ENCODE measurements around the gene S100G.

The S100G gene

GRCh38 chrX:16633754-16634153 lies 16.2 kb upstream of the S100G start:
- no peak for TF ChIP-seq CTCF (IDR thresholded peaks at IDR 0.05; ENCODE audit: low read depth, low read length, missing control alignments)
- no peak overlapping the region for H3K4me3 ChIP-seq (replicated peaks; ENCODE audit: low read depth, low read length)
- no peak for DNase-seq (ENCODE audit: extremely low read depth, low read depth)

GRCh38 chrX:16635040-16635439 lies 14.9 kb upstream of the S100G start:
- TF ChIP-seq CTCF (IDR thresholded peaks at IDR 0.05; ENCODE audit: low read depth, low read length, missing control alignments) = no peak
- no peak for DNase-seq (ENCODE audit: extremely low read depth, low read depth)
- H3K4me3 ChIP-seq (replicated peaks; ENCODE audit: low read depth, low read length) = no peak overlapping the region

- no peak for TF ChIP-seq CTCF (IDR thresholded peaks at IDR 0.05; ENCODE audit: low read depth, low read length, missing control alignments)
- DNase-seq (ENCODE audit: extremely low read depth, low read depth) = no peak
- no peak overlapping the region for H3K4me3 ChIP-seq (replicated peaks; ENCODE audit: low read depth, low read length)
These were observed 14.4 kb upstream of the S100G start for GRCh38 chrX:16635596-16635995.

- no peak for TF ChIP-seq CTCF (IDR thresholded peaks at IDR 0.05; ENCODE audit: low read depth, low read length, missing control alignments)
- DNase-seq (ENCODE audit: extremely low read depth, low read depth) = no peak
These were observed 11.4 kb upstream of the S100G start for GRCh38 chrX:16638533-16638932.

GRCh38 chrX:16639966-16640365 lies 10.0 kb upstream of the S100G start:
- no peak for TF ChIP-seq CTCF (IDR thresholded peaks at IDR 0.05; ENCODE audit: low read depth, low read length, missing control alignments)

More at GRCh38 chrX:16638533-16638932, 11.4 kb upstream of the S100G start:
- H3K4me3 ChIP-seq (replicated peaks; ENCODE audit: low read depth, low read length) = no peak overlapping the region

GRCh38 chrX:16640823-16641222 lies 9.1 kb upstream of the S100G start:
- no peak overlapping the region for H3K4me3 ChIP-seq (replicated peaks; ENCODE audit: low read depth, low read length)
- no peak for TF ChIP-seq CTCF (IDR thresholded peaks at IDR 0.05; ENCODE audit: low read depth, low read length, missing control alignments)
- no peak for DNase-seq (ENCODE audit: extremely low read depth, low read depth)

More at GRCh38 chrX:16639966-16640365, 10.0 kb upstream of the S100G start:
- DNase-seq (ENCODE audit: extremely low read depth, low read depth) = no peak
- H3K4me3 ChIP-seq (replicated peaks; ENCODE audit: low read depth, low read length) = no peak overlapping the region

GRCh38 chrX:16643176-16643575 lies 6.8 kb upstream of the S100G start:
- no peak overlapping the region for H3K4me3 ChIP-seq (replicated peaks; ENCODE audit: low read depth, low read length)
- no peak for DNase-seq (ENCODE audit: extremely low read depth, low read depth)
- no peak for TF ChIP-seq CTCF (IDR thresholded peaks at IDR 0.05; ENCODE audit: low read depth, low read length, missing control alignments)

Data from HFF-Myc (cell line).